ENCODE measurements around the gene SPATA6.
"Not testable (repeated sequence)": the region's sequence is repeated elsewhere in the genome, so short reads cannot be mapped to it uniquely, and the experiment has no call there.

Gene SPATA6

GRCh38 chr1:48338257-48338656, 133.7 kb downstream of the SPATA6 start:
- DNase-seq, result no peak

GRCh38 chr1:48333316-48333715, 138.7 kb downstream of the SPATA6 start:
- no peak for DNase-seq

GRCh38 chr1:48332115-48332514, 139.9 kb downstream of the SPATA6 start:
- DNase-seq, result no peak

GRCh38 chr1:48329905-48330304, 142.1 kb downstream of the SPATA6 start:
- no peak for DNase-seq

GRCh38 chr1:48329486-48329885, 142.5 kb downstream of the SPATA6 start:
- no peak for DNase-seq

- DNase-seq, result not testable (repeated sequence)
Measured at GRCh38 chr1:48311829-48312228, 160.2 kb downstream of the SPATA6 start.

GRCh38 chr1:48309564-48310082, 162.4 kb downstream of the SPATA6 start:
- DNase-seq, result no peak

- no peak for DNase-seq
Measured at GRCh38 chr1:48302652-48303051, 169.4 kb downstream of the SPATA6 start.

GRCh38 chr1:48294656-48295055, 177.3 kb downstream of the SPATA6 start:
- no peak for DNase-seq

GRCh38 chr1:48294094-48294493, 177.9 kb downstream of the SPATA6 start:
- DNase-seq, result not testable (repeated sequence)

GRCh38 chr1:48292706-48293105, 179.3 kb downstream of the SPATA6 start:
- no peak for DNase-seq

- no peak for DNase-seq
Measured at GRCh38 chr1:48291421-48291820, 180.6 kb downstream of the SPATA6 start.

- peak; percentile 9 for DNase-seq
Measured at GRCh38 chr1:48285525-48285924, 186.5 kb downstream of the SPATA6 start.

GRCh38 chr1:48284696-48285420, 187.1 kb downstream of the SPATA6 start:
- DNase-seq, result peak; percentile 44

GRCh38 chr1:48282329-48282728, 189.7 kb downstream of the SPATA6 start:
- DNase-seq, result not testable (repeated sequence)

- DNase-seq, result not testable (repeated sequence)
Measured at GRCh38 chr1:48277437-48277836, 194.6 kb downstream of the SPATA6 start.

- no peak for DNase-seq
Measured at GRCh38 chr1:48266576-48266975, 205.4 kb downstream of the SPATA6 start.

- DNase-seq, result no peak
Measured at GRCh38 chr1:48263041-48263440, 209.0 kb downstream of the SPATA6 start.

- no peak for DNase-seq
Measured at GRCh38 chr1:48261881-48262400, 210.1 kb downstream of the SPATA6 start.

GRCh38 chr1:48258106-48258505, 213.9 kb downstream of the SPATA6 start:
- DNase-seq, result no peak

- no peak for DNase-seq
Measured at GRCh38 chr1:48254254-48254653, 217.8 kb downstream of the SPATA6 start.

GRCh38 chr1:48251821-48252220, 220.2 kb downstream of the SPATA6 start:
- no peak for DNase-seq

- DNase-seq, result no peak
Measured at GRCh38 chr1:48251323-48251722, 220.7 kb downstream of the SPATA6 start.

- peak; percentile 12 for DNase-seq
Measured at GRCh38 chr1:48250572-48250971, 221.4 kb downstream of the SPATA6 start.

- DNase-seq, result no peak
Measured at GRCh38 chr1:48249868-48250267, 222.1 kb downstream of the SPATA6 start.

Data from NCI-H2029 treated with DMSO at 0.1 percent for 48 hours (cell line).